Stimulated activated CD4-positive, alpha-beta T cell treated with anti-CD3 and anti-CD28 coated beads, TNF-alpha, amount 100 ng/mL, for 4 hours (primary cell): ENCODE results near the gene TRIM33.
"Not testable (repeated sequence)": the region's sequence is repeated elsewhere in the genome, so short reads cannot be mapped to it uniquely, and the experiment has no call there.

Experiments used
- DNase-seq, 3 experiments: peaks; one replicate each; pipeline ENCODE4 v3.0.0-alpha.2; 2020; ENCODE audit warnings: low read depth in 3 of 3

Gene TRIM33

GRCh38 chr1:114423455-114423854, 87.5 kb downstream of the TRIM33 start:
- DNase-seq, result no peak

GRCh38 chr1:114418948-114419347, 92.1 kb downstream of the TRIM33 start:
- not testable (repeated sequence) for DNase-seq

- no peak for DNase-seq
Measured at GRCh38 chr1:114397601-114398000, 113.4 kb downstream of the TRIM33 start.

- DNase-seq, result no peak
Measured at GRCh38 chr1:114395863-114396262, 115.1 kb downstream of the TRIM33 start.

- no peak for DNase-seq
Measured at GRCh38 chr1:114390960-114391359, 120.0 kb downstream of the TRIM33 start.

GRCh38 chr1:114390361-114390760, 120.6 kb downstream of the TRIM33 start:
- no peak for DNase-seq

- DNase-seq, result no peak
Measured at GRCh38 chr1:114388432-114389003, 122.5 kb downstream of the TRIM33 start.

- not testable (repeated sequence) for DNase-seq
Measured at GRCh38 chr1:114387585-114387984, 123.4 kb downstream of the TRIM33 start.

GRCh38 chr1:114387010-114387360, 124.0 kb downstream of the TRIM33 start:
- no peak for DNase-seq

- DNase-seq, result no peak
Measured at GRCh38 chr1:114386129-114387009, 124.6 kb downstream of the TRIM33 start.

- no peak for DNase-seq
Measured at GRCh38 chr1:114384922-114385321, 126.1 kb downstream of the TRIM33 start.

GRCh38 chr1:114379987-114380386, 131.0 kb downstream of the TRIM33 start:
- DNase-seq, result no peak

GRCh38 chr1:114379358-114379757, 131.6 kb downstream of the TRIM33 start:
- DNase-seq, result no peak

GRCh38 chr1:114377356-114377755, 133.6 kb downstream of the TRIM33 start:
- DNase-seq, result no peak

GRCh38 chr1:114369930-114370329, 141.1 kb downstream of the TRIM33 start:
- no peak for DNase-seq

- DNase-seq, result not testable (repeated sequence)
Measured at GRCh38 chr1:114369266-114369919, 141.6 kb downstream of the TRIM33 start.

- DNase-seq, result no peak
Measured at GRCh38 chr1:114368560-114369255, 142.3 kb downstream of the TRIM33 start.

GRCh38 chr1:114367810-114368209, 143.2 kb downstream of the TRIM33 start:
- DNase-seq, result no peak

GRCh38 chr1:114363230-114363629, 147.8 kb downstream of the TRIM33 start:
- DNase-seq, result not testable (repeated sequence)

GRCh38 chr1:114359791-114360190, 151.2 kb downstream of the TRIM33 start:
- DNase-seq, result no peak

- no peak for DNase-seq
Measured at GRCh38 chr1:114355240-114355639, 155.8 kb downstream of the TRIM33 start.

- no peak for DNase-seq
Measured at GRCh38 chr1:114353262-114353661, 157.7 kb downstream of the TRIM33 start.
